ENCODE data around the gene SLC39A11. TPM values are rescaled to one million over a fixed set of nuclear protein-coding genes. Genes with fewer than 3 reads are reported as not detected.

SLC39A11 gene
- total and polyA plus RNA-seq, 2 of the 13 experiments (the other 11 are each of a cell fraction or from before 2014, with no cell fraction given): 17.2 to 31.5 TPM

DNA sequence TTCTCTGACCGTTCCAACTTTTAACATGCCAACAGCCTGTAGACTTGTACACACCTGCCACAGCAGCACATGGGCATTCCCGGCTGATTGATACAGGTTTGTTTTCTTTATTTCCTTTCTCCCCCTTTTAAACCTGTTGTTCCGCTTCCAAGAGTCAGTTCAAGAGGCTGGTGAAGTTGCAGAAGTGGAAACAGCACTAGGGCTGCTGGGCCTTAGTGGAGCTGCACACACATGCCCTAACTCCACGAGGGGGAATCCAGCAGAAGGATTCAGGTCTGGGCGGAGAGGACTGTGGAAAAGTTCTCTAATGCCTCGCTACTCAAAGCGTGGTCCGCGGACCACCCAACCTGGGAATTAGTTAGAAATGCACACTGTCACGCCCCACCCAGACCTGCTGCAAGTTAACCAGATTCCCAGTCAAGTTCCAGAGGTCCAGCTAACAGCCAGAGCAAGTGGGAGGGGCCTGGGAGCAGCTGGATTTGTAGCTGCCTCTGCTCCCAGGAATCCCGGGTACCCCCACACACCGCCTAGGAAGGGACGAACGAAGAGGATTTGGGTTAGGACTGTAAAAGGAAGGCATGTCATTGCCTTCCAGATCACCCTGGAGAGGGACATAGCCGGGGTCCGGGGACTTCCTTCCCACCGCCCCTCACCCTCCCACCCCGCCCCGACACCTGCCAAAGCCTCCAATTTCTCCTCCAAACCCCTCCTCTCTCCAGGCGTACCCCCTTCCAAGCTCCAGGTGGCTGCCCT is 542 bp downstream of the SLC39A11 start (continued):
- TF ChIP-seq ZFP37 (CRISPR knock-in tag; IDR thresholded peaks at IDR 0.05; ENCODE audit: borderline replicate concordance) (0 out of 2 replicates have a peak, but pooled peaks have one; percentile 20), KLF9 (CRISPR knock-in tag; IDR thresholded peaks at IDR 0.05; ENCODE audit: low read depth) (no peak; the same call in 1 of the 2 replicates), ARNTL (CRISPR knock-in tag; IDR thresholded peaks at IDR 0.05) (no peak), AHR (CRISPR knock-in tag; IDR thresholded peaks at IDR 0.05) (0 out of 2 replicates have a peak, but pooled peaks have one; percentile 7), MAX (IDR thresholded peaks at IDR 0.05) (peak; percentile 49; the same call in 1 of the 2 replicates), RBM22 (optimal IDR thresholded peaks at IDR 0.05; ENCODE audit: low read length) (peak; percentile 78), TEAD2 (CRISPR knock-in tag; IDR thresholded peaks at IDR 0.05) (no peak), ZNF550 (CRISPR knock-in tag; IDR thresholded peaks at IDR 0.05; ENCODE audit: borderline replicate concordance) (0 out of 2 replicates have a peak, but pooled peaks have one; percentile 24), ZBTB20 (CRISPR knock-in tag; IDR thresholded peaks at IDR 0.05; ENCODE audit: borderline replicate concordance, low read depth) (peak; percentile 79; the same call in 1 of the 2 replicates), ZNF678 (CRISPR knock-in tag; IDR thresholded peaks at IDR 0.05) (no peak), E2F2 (CRISPR knock-in tag; IDR thresholded peaks at IDR 0.05; ENCODE audit: borderline replicate concordance) (no peak), HNF4A (CRISPR knock-in tag; IDR thresholded peaks at IDR 0.05) (peak; percentile 38; the same call in 1 of the 2 replicates), THAP9 (CRISPR knock-in tag; IDR thresholded peaks at IDR 0.05; ENCODE audit: borderline replicate concordance) (0 out of 2 replicates have a peak, but pooled peaks have one; percentile 48), CC2D1A (CRISPR knock-in tag; IDR thresholded peaks at IDR 0.05) (0 out of 2 replicates have a peak, but pooled peaks have one; percentile 58), KLF6 (CRISPR knock-in tag; IDR thresholded peaks at IDR 0.05) (0 out of 2 replicates have a peak, but pooled peaks have one; percentile 23), ZNF713 (CRISPR knock-in tag; IDR thresholded peaks at IDR 0.05) (no peak), ZNF737 (CRISPR knock-in tag; IDR thresholded peaks at IDR 0.05; ENCODE audit: borderline replicate concordance) (0 out of 2 replicates have a peak, but pooled peaks have one; percentile 17), ZNF256 (CRISPR knock-in tag; conservative IDR thresholded peaks at IDR 0.05) (peak; percentile 57; the same call in 1 of the 2 replicates), ZNF468 (CRISPR knock-in tag; IDR thresholded peaks at IDR 0.05) (0 out of 2 replicates have a peak, but pooled peaks have one; percentile 67), ZBTB7B (CRISPR knock-in tag; IDR thresholded peaks at IDR 0.05) (peak; percentile 42; the same call in 1 of the 2 replicates), CREB3 (CRISPR knock-in tag; IDR thresholded peaks at IDR 0.05) (no peak), ZNF296 (CRISPR knock-in tag; conservative IDR thresholded peaks at IDR 0.05) (0 out of 2 replicates have a peak, but pooled peaks have one; percentile 32)
- TF ChIP-seq, protein P1, sequence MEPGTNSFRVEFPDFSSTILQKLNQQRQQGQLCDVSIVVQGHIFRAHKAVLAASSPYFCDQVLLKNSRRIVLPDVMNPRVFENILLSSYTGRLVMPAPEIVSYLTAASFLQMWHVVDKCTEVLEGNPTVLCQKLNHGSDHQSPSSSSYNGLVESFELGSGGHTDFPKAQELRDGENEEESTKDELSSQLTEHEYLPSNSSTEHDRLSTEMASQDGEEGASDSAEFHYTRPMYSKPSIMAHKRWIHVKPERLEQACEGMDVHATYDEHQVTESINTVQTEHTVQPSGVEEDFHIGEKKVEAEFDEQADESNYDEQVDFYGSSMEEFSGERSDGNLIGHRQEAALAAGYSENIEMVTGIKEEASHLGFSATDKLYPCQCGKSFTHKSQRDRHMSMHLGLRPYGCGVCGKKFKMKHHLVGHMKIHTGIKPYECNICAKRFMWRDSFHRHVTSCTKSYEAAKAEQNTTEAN (CRISPR knock-in tag; conservative IDR thresholded peaks at IDR 0.05): no peak

Measured in HepG2 (cell line).